Kidney (tissue), 14 donors: ENCODE measurements around the gene VPS4B. TPM values are rescaled to one million over a fixed set of nuclear protein-coding genes. Genes with fewer than 3 reads are reported as not detected.
"Not testable (repeated sequence)": the region's sequence is repeated elsewhere in the genome, so short reads cannot be mapped to it uniquely, and the experiment has no call there.

Experiments
- DNase-seq, 5 donors: peaks; one replicate each; pipeline ENCODE4 v3.0.0-alpha.2; 2013 to 2020
- FAIRE-seq: peaks from 2 replicates; lab custom pipeline; 2012; peaks lifted over from hg19 to GRCh38; lab: Jason Lieb, UNC
- H3K27ac ChIP-seq, 2 donors: one replicate each; pipeline ENCODE4 v1.7.0; 2013; ENCODE audit warnings: low read depth in 2 of 2, low read length in 2 of 2, inconsistent platforms in 1 of 2
- H3K27me3 ChIP-seq: one replicate; pipeline ENCODE4 v1.7.1; 2013; ENCODE audit warnings: low read length, inconsistent platforms; ENCODE audit not compliant: control insufficient read depth, insufficient read depth
- H3K36me3 ChIP-seq, 3 donors: one replicate each; pipeline versions ENCODE4 v1.7.0 to v1.7.1; 2013; ENCODE audit warnings: low read length in 3 of 3, control low read depth in 1 of 3, inconsistent platforms in 1 of 3; ENCODE audit not compliant: insufficient read depth in 3 of 3, control insufficient read depth in 2 of 3
- H3K4me1 ChIP-seq, 3 donors: one replicate each; pipeline versions ENCODE4 v1.7.0 to v1.7.1; 2013; ENCODE audit warnings: low read length in 3 of 3, inconsistent platforms in 1 of 3, low read depth in 1 of 3; ENCODE audit not compliant: control insufficient read depth in 2 of 3, insufficient read depth in 2 of 3
- H3K4me3 ChIP-seq, 3 donors: one replicate each; pipeline versions ENCODE4 v1.7.0 to v1.8.1; 2013; ENCODE audit warnings: low read length in 3 of 3, control low read depth in 1 of 3, inconsistent platforms in 1 of 3
- H3K9ac ChIP-seq, 3 donors: one replicate each; pipeline versions ENCODE4 v1.7.0 to v1.7.1; 2013; ENCODE audit warnings: low read length in 3 of 3, control low read depth in 1 of 3, inconsistent platforms in 1 of 3
- H3K9me3 ChIP-seq, 3 donors: one replicate each; pipeline versions ENCODE4 v1.7.0 to v1.7.1; 2013; ENCODE audit warnings: low read length in 3 of 3, control low read depth in 1 of 3, inconsistent platforms in 1 of 3; ENCODE audit not compliant: control insufficient read depth in 2 of 3, insufficient read depth in 1 of 3
- CTCF ChIP-seq: IDR thresholded peaks from 3 replicates; pipeline ENCODE4 v1.5.1; 2012; ENCODE audit warnings: mild to moderate bottlenecking, moderate library complexity, borderline replicate concordance; ENCODE audit not compliant: insufficient read depth; ENCODE audit errors: extremely low read depth
- intact Hi-C: fragments of 100-400 bp; cut with DNase I; formaldehyde crosslinking; loops from one replicate; pipeline ENCODE4 v1.11.1; 2022
- polyA plus RNA-seq: library from polyadenylated mRNA; stranded (reverse); fragments of 350-450 nt; fragmentation: Illumina TruSeq; extraction: RNeasy Lipid Tissue Mini Kit (QIAGEN cat#74804); gene quantifications from one replicate; pipeline ENCODE4 v1.2.3, GENCODE V29; 2014; ENCODE audit warnings: low read depth, low replicate concordance; ENCODE audit not compliant: insufficient read depth
- total RNA-seq: library from RNA; stranded (reverse); fragmentation: NEBNext Ultra II Directional; extraction: Animal tissue kit (Norgen Biotek cat#: 25700); gene quantifications from one replicate; pipeline ENCODE4 v1.2.1, GENCODE V29; 2021
- donor health status: control.
- donor health status: control.
- donor health status: control.
- donor health status: control.
- donor health status: control.
- donor health status: DM: yes; HTN: yes; CAD: no.
- donor health status: Normal renal cell carcinoma (clear cell type).

Gene VPS4B
- total and polyA plus RNA-seq, 2 donors from 2014 or later, result 15.7 to 63.7 TPM

- TF ChIP-seq CTCF, result no peak
- Histone ChIP-seq H3K36me3 (peaks cover 0 to 24% (median 0%) of the 10 kb centered on the region in 3 donors), H3K27ac (no peak overlapping the region), H3K4me1 (peaks cover 0 to 3% (median 0%) of the 10 kb centered on the region in 3 donors), H3K4me3 (no peak overlapping the region), H3K9ac (no peak overlapping the region), H3K9me3 (no peaks in the 10 kb centered on the region), H3K27me3 (no peaks in the 10 kb centered on the region)
- intact Hi-C loops, result no loop called here
- FAIRE-seq (no peak), DNase-seq (no peak)
Measured at GRCh38 chr18:63363951-63364350, 58.3 kb downstream of the VPS4B start.

- H3K4me1 ChIP-seq, DNase-seq, H3K9ac ChIP-seq, H3K27ac ChIP-seq, H3K9me3 ChIP-seq, H3K4me3 ChIP-seq, intact Hi-C loops, H3K27me3 ChIP-seq, FAIRE-seq: not testable (repeated sequence)
- H3K36me3 ChIP-seq, result peaks cover 0 to 24% (median 0%) of the 10 kb centered on the region in 3 donors
Measured at GRCh38 chr18:63363420-63363819, 58.9 kb downstream of the VPS4B start.

- intact Hi-C loops, result no loop called here
- Histone ChIP-seq H3K9me3 (no peaks in the 10 kb centered on the region), H3K27me3 (no peaks in the 10 kb centered on the region), H3K4me1 (no peaks in the 10 kb centered on the region), H3K27ac (no peak overlapping the region), H3K36me3 (peaks cover 6 to 36% (median 18%) of the 10 kb centered on the region in 3 donors), H3K9ac (no peak overlapping the region), H3K4me3 (no peak overlapping the region)
- FAIRE-seq (no peak), DNase-seq (no peak)
- no peak for TF ChIP-seq CTCF
Measured at GRCh38 chr18:63356272-63356896, 65.9 kb downstream of the VPS4B start.

GRCh38 chr18:63350230-63350629 is 72.0 kb downstream of the VPS4B start:
- H3K27ac ChIP-seq, result no peak overlapping the region
- H3K4me1 ChIP-seq, result peaks cover 0 to 1% (median under 1%) of the 10 kb centered on the region in 3 donors
- H3K4me3 ChIP-seq, result no peak overlapping the region
- intact Hi-C loops, result no loop called here
- FAIRE-seq (no peak), DNase-seq (no peak)
- peaks cover 10 to 50% (median 39%) of the 10 kb centered on the region in 3 donors for H3K36me3 ChIP-seq
- no peak for TF ChIP-seq CTCF
- no peak overlapping the region for H3K9ac ChIP-seq
- H3K9me3 ChIP-seq, result no peaks in the 10 kb centered on the region
- H3K27me3 ChIP-seq, result no peaks in the 10 kb centered on the region
